OCI-LY7 (cell line): Measurements from ENCODE around the gene EVC. TPM values are rescaled to one million over a fixed set of nuclear protein-coding genes. Genes with fewer than 3 reads are reported as not detected.

Experiments used
- BruUV-seq: library from RNA; stranded (reverse); fragments of 400-500 nt; replicated peaks from 2 replicates; lab custom pipeline; 2021; lab: Mats Ljungman, UMichigan
- CTCF ChIA-PET: fragments of 300-600 bp; sonication (Branson Sonifier 250); formaldehyde crosslinking; loops from one replicate; lab custom pipeline; 2022; ENCODE audit warnings: antibody characterized with exemption; ENCODE audit not compliant: unreplicated experiment; lab: Charles Lee
- POLR2A ChIA-PET: fragments of 300-600 bp; sonication (Branson Sonifier 250); formaldehyde crosslinking; loops from one replicate; lab custom pipeline; 2022; ENCODE audit warnings: antibody characterized with exemption; lab: Charles Lee
- DNase-seq: peaks from one replicate; pipeline ENCODE4 v3.0.0-alpha.2; 2015; ENCODE audit warnings: low spot score
- H2AFZ ChIP-seq: fragments of 200-600 bp; sonication (generic), shearing (Covaris generic); 2 replicates; pipeline ENCODE4 v1.6.1; 2014; ENCODE audit warnings: mild to moderate bottlenecking, antibody characterized with exemption, low read length, moderate library complexity
- H3K27ac ChIP-seq: fragments of 200-600 bp; sonication (generic); 2 replicates; pipeline ENCODE4 v1.5.1; 2014; ENCODE audit warnings: mixed run types, low read depth, mild to moderate bottlenecking, moderate library complexity, low read length, inconsistent platforms; ENCODE audit not compliant: poor library complexity, severe bottlenecking
- H3K36me3 ChIP-seq: fragments of 200-600 bp; sonication (generic); 2 replicates; pipeline ENCODE4 v1.6.1; 2014; ENCODE audit warnings: mild to moderate bottlenecking, antibody characterized with exemption, low read length, moderate library complexity, mixed read lengths; ENCODE audit not compliant: insufficient read depth
- H3K4me1 ChIP-seq: fragments of 200-600 bp; sonication (generic); 2 replicates; pipeline ENCODE4 v1.5.1; 2014; ENCODE audit warnings: mild to moderate bottlenecking, low read length; ENCODE audit not compliant: insufficient read depth, poor library complexity, severe bottlenecking
- H3K4me2 ChIP-seq: fragments of 200-600 bp; sonication (generic); 2 replicates; pipeline ENCODE4 v1.6.1; 2014; ENCODE audit warnings: mild to moderate bottlenecking, low read length
- H3K4me3 ChIP-seq: fragments of 200-600 bp; sonication (generic); 2 replicates; pipeline ENCODE4 v1.5.1; 2014; ENCODE audit warnings: mild to moderate bottlenecking, low read depth, low read length; ENCODE audit not compliant: poor library complexity, severe bottlenecking
- H3K79me2 ChIP-seq: fragments of 200-600 bp; sonication (generic); 2 replicates; pipeline ENCODE4 v1.6.1; 2016; ENCODE audit warnings: low read depth, mild to moderate bottlenecking, low read length, moderate library complexity, mixed read lengths; ENCODE audit not compliant: insufficient read depth
- H3K9me2 ChIP-seq: fragments of 200-600 bp; sonication (generic); 2 replicates; pipeline ENCODE4 v1.6.1; 2016; ENCODE audit warnings: mild to moderate bottlenecking, low read length, mixed read lengths; ENCODE audit not compliant: insufficient read depth
- H3K9me3 ChIP-seq: fragments of 200-600 bp; sonication (generic); 2 replicates; pipeline ENCODE4 v1.6.1; 2014; ENCODE audit warnings: mild to moderate bottlenecking, mixed run types, low read length, mixed read lengths
- H4K20me1 ChIP-seq: fragments of 200-600 bp; sonication (generic); 2 replicates; pipeline ENCODE4 v1.6.1; 2014; ENCODE audit warnings: mild to moderate bottlenecking, antibody characterized with exemption, low read length, moderate library complexity, mixed read lengths; ENCODE audit not compliant: insufficient read depth
- EZH2phosphoT487 ChIP-seq: fragments of 200-600 bp; sonication (generic); IDR thresholded peaks from 2 replicates; pipeline ENCODE4 v1.6.1; 2018; ENCODE audit warnings: low read depth, borderline replicate concordance, mild to moderate bottlenecking, mixed run types, antibody characterized with exemption, low read length, moderate library complexity, mixed read lengths
- intact Hi-C: fragments of 100-400 bp; cut with micrococcal nuclease; formaldehyde crosslinking; loops from one replicate; pipeline ENCODE4 v1.10.0; 2022; ENCODE audit not compliant: unreplicated experiment
- total RNA-seq, 2 experiments: library from RNA; depleted of rRNA in 1 of 2; stranded (reverse); fragments of >200 nt in 1 of 2; shearing (Covaris generic) in 1 of 2; gene quantifications; 2 replicates each; pipeline ENCODE4 v1.2.3, GENCODE V29; 2014 to 2022
- TF ChIP-seq, protein P1 (sequence below): fragments of 200-600 bp; sonication (generic); conservative IDR thresholded peaks from 2 replicates; pipeline ENCODE4 v1.5.1; 2014; ENCODE audit warnings: mild to moderate bottlenecking, antibody characterized with exemption, low read length, moderate library complexity, mixed read lengths

EVC gene
- total RNA-seq, 2 experiments from 2014 or later, result not detected

DNA sequence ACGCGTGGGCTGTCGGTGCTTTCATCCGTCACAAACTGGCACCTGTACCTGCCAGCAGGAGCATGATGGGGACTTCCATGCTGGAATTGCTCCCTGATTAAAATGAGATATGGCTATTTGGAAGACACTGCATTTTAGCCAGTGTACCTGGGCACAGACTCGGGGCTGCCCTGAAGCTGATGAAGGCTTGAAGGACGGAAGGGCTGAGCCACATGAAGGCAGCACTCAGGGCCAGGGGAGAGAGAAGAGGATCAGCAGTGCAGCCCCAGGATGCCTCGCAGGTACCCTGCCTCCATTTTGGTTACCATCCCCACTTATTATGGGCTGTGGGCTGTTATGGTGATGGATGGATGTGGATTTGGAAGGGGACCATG, 102.9 kb downstream of the EVC start:
- Histone ChIP-seq H3K4me2 (no peak overlapping the region), H3K4me1 (no peaks in the 10 kb centered on the region), H3K36me3 (no peaks in the 10 kb centered on the region), H2AFZ (no peak overlapping the region), H3K79me2 (no peaks in the 10 kb centered on the region), H4K20me1 (no peaks in the 10 kb centered on the region), H3K9me3 (no peaks in the 10 kb centered on the region), H3K4me3 (no peak overlapping the region), H3K27ac (no peak overlapping the region), H3K9me2 (no peaks in the 10 kb centered on the region)
- ChIA-PET POLR2A (no interaction called here), CTCF (no interaction called here)
- no TSS peak for BruUV-seq
- no peak for DNase-seq
- intact Hi-C loops, result loop anchor here (2.0 to 10.0 kb wide), 2 partner anchors 413 to 819 kb away; no protein-coding TSS in a partner anchor
- TF ChIP-seq EZH2phosphoT487, result no peak
- TF ChIP-seq, protein P1, sequence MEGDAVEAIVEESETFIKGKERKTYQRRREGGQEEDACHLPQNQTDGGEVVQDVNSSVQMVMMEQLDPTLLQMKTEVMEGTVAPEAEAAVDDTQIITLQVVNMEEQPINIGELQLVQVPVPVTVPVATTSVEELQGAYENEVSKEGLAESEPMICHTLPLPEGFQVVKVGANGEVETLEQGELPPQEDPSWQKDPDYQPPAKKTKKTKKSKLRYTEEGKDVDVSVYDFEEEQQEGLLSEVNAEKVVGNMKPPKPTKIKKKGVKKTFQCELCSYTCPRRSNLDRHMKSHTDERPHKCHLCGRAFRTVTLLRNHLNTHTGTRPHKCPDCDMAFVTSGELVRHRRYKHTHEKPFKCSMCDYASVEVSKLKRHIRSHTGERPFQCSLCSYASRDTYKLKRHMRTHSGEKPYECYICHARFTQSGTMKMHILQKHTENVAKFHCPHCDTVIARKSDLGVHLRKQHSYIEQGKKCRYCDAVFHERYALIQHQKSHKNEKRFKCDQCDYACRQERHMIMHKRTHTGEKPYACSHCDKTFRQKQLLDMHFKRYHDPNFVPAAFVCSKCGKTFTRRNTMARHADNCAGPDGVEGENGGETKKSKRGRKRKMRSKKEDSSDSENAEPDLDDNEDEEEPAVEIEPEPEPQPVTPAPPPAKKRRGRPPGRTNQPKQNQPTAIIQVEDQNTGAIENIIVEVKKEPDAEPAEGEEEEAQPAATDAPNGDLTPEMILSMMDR, result no peak

DNA sequence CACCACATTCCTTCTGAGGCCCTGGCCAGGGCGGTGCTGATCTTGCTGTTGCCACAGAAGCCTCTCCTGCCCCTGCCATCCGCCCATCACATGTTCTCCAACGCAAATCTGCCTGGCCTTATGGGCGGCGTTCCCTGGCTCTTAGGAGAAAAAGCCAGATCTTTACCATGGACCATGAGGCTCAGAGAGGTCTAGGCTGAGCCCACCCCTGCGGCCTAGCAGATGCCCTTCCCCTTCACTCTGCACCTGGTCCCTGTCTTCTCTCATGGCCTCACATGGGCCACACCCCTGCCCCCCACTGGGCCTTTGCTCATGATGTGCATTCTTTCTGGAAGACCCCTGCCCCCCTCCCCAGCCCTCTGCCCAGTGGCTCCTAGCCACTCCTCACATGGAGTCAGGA, 103.4 kb downstream of the EVC start:
- H3K79me2 ChIP-seq, result no peaks in the 10 kb centered on the region
- BruUV-seq, result no TSS peak
- DNase-seq, result no peak
- H2AFZ ChIP-seq, result no peak overlapping the region
- H3K9me3 ChIP-seq, result no peaks in the 10 kb centered on the region
- intact Hi-C loops, result loop anchor here (10.0 kb wide), 1 partner anchor 820 kb away; no protein-coding TSS in a partner anchor
- TF ChIP-seq EZH2phosphoT487, result no peak
- TF ChIP-seq, protein P1, result no peak
- no peak overlapping the region for H3K27ac ChIP-seq
- H3K9me2 ChIP-seq, result no peaks in the 10 kb centered on the region
- no peak overlapping the region for H3K4me3 ChIP-seq
- ChIA-PET POLR2A (no interaction called here), CTCF (no interaction called here)
- H4K20me1 ChIP-seq, result no peaks in the 10 kb centered on the region
- no peaks in the 10 kb centered on the region for H3K36me3 ChIP-seq
- H3K4me1 ChIP-seq, result no peaks in the 10 kb centered on the region
- H3K4me2 ChIP-seq, result no peak overlapping the region

DNA sequence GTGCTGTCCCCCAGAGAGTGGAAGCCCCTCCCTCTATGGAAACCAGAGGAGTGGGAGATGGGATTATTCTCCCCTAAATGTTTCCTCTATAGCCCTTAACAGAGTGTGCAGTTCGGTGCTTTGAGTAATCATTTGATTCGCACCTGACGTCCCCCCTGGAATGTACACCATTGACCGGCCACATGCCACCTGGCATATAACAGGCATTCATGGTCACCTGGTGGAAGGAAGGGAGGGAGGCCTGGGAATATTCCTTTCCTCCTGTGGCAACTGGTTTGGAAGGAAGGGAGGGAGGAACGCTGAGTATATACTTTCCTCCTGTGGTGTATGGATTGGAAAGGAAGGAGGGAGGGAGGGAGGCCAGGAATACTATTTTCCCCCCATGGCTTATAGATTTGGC, 104.6 kb downstream of the EVC start:
- ChIA-PET POLR2A (no interaction called here), CTCF (no interaction called here)
- Histone ChIP-seq H4K20me1 (no peaks in the 10 kb centered on the region), H3K79me2 (no peaks in the 10 kb centered on the region), H3K9me3 (no peaks in the 10 kb centered on the region), H3K27ac (no peak overlapping the region), H3K4me2 (no peak overlapping the region), H3K36me3 (no peaks in the 10 kb centered on the region), H2AFZ (no peak overlapping the region), H3K4me1 (no peaks in the 10 kb centered on the region), H3K9me2 (no peaks in the 10 kb centered on the region), H3K4me3 (no peak overlapping the region)
- no TSS peak for BruUV-seq
- no peak for DNase-seq
- TF ChIP-seq, protein P1, result no peak
- no peak for TF ChIP-seq EZH2phosphoT487
- intact Hi-C loops, result loop anchor here (10.0 kb wide), 1 partner anchor 821 kb away; no protein-coding TSS in a partner anchor
